LoVo (cell line): ENCODE results near the gene CPNE9.

Source experiments
- DNase-seq: peaks from one replicate; pipeline ENCODE4 v3.0.0-alpha.2; 2016; ENCODE audit warnings: low spot score

The CPNE9 gene

DNA sequence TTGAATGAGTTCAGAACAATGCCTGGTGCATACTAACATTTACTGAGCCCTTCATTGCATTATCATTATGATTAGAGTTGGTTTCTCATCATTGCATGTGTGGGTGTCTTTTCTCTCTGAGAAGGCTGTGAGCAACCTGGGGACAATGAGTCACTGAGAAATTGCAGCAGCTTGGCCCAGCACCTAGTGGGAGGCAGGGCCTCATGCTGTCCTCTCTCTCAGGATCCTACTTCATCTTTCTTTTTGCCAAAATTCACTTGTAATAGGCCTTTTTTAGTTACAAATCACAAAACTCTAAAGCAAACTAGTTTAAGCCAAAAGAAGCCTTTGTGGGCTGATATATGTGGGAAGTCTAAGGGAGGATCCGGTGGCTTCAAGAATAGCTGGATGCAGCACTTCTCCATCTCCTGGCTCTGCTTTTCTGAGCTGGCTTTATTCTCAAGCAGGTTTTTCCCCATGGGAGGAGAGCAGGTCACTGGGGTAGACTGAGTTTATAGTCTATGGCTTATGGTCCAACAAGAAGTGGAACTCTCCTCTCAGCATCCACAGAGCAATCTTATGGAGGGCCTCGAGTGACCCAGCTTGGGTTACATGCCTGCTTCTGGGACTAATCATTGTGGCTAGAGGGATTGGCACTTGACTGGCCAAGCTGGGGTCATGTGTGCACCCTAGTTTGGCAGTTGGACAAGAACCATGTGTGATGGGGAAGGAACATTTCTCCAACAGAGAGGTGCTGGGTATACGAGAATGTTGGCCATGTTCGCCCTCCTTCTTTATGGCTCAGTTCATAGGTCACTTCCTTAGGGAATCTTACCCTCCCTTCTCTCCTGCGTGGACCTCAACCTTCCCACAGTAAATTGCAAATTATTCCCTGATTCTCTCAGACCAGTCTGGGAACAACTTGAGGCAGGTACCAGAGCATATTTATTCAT is 74.8 kb downstream of the CPNE9 start:
- no peak for DNase-seq

DNA sequence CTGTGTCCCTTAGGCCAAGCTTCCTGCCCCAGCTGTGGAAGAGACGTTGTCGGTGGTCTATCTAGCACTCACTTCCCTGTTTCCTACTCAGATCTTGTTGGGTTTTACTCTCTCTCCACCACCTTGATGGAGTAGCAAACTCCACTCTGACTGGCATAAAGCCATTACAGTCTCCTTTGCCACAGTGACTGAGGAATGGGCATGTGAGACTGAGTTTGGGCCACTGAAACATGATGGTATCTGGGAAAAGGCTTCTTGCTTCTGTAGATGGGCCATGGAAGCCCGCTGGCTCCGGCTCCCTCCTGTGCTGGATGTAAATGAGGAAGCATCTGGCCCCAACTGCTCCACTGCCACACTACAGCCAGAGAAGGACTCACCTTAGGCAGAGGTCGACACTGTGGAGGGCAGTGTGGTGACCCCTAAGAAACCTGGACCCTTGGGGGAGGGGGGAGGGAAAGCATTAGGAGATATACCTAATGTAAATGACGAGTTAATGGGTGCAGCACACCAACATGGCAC is 75.5 kb downstream of the CPNE9 start:
- no peak for DNase-seq
